HG02970 (cell line): ENCODE measurements around the gene SLC2A3.
A peak's percentile ranks its signal among the peaks of the same experiment; 100 is the strongest.
"Not testable (repeated sequence)": the region's sequence is repeated elsewhere in the genome, so short reads cannot be mapped to it uniquely, and the experiment has no call there.

Experiments used
- ATAC-seq: cut with Tn5 transposase; IDR thresholded peaks from one replicate; pipeline ENCODE4 v1.9.1; 2021; ENCODE audit warnings: mild to moderate bottlenecking, moderate library complexity, moderate number of reproducible peaks; ENCODE audit not compliant: unreplicated experiment, low FRiP score

Gene SLC2A3

GRCh38 chr12:7935590-7936581 is at the start of gene SLC2A3:
Gene SLC2A3, minus strand, starts transcription at chr12:7936187. Its CDS starts 153 bp downstream, at chr12:7936034.
- ATAC-seq: no peak

- no peak for ATAC-seq
These were observed 48.9 kb upstream of the SLC2A3 start for GRCh38 chr12:7984900-7985299.

- not testable (repeated sequence) for ATAC-seq
These were observed 47.5 kb upstream of the SLC2A3 start for GRCh38 chr12:7983460-7983859.

GRCh38 chr12:7983019-7983418 is 47.0 kb upstream of the SLC2A3 start:
- ATAC-seq: not testable (repeated sequence)

- ATAC-seq: not testable (repeated sequence)
These were observed 46.3 kb upstream of the SLC2A3 start for GRCh38 chr12:7982332-7982735.

GRCh38 chr12:7981446-7981845 is 45.5 kb upstream of the SLC2A3 start:
- ATAC-seq: no peak

GRCh38 chr12:7977351-7978124 is 41.6 kb upstream of the SLC2A3 start:
- not testable (repeated sequence) for ATAC-seq

GRCh38 chr12:7973457-7973825 is 37.5 kb upstream of the SLC2A3 start:
- no peak for ATAC-seq

GRCh38 chr12:7972734-7973456 is 36.9 kb upstream of the SLC2A3 start:
- no peak for ATAC-seq

GRCh38 chr12:7972269-7972668 is 36.3 kb upstream of the SLC2A3 start:
- ATAC-seq: not testable (repeated sequence)

- not testable (repeated sequence) for ATAC-seq
These were observed 35.8 kb upstream of the SLC2A3 start for GRCh38 chr12:7971765-7972164.

GRCh38 chr12:7970475-7971252 is 34.7 kb upstream of the SLC2A3 start:
- peak; percentile 90 for ATAC-seq

- no peak for ATAC-seq
These were observed 30.6 kb upstream of the SLC2A3 start for GRCh38 chr12:7966563-7966962.

GRCh38 chr12:7964669-7965068 is 28.7 kb upstream of the SLC2A3 start:
- not testable (repeated sequence) for ATAC-seq

- ATAC-seq: no peak
These were observed 25.6 kb upstream of the SLC2A3 start for GRCh38 chr12:7961395-7962178.

- ATAC-seq: no peak
These were observed 23.7 kb upstream of the SLC2A3 start for GRCh38 chr12:7959701-7960121.

- no peak for ATAC-seq
These were observed 23.3 kb upstream of the SLC2A3 start for GRCh38 chr12:7959278-7959677.

GRCh38 chr12:7954877-7955276 is 18.9 kb upstream of the SLC2A3 start:
- ATAC-seq: not testable (repeated sequence)

GRCh38 chr12:7954418-7954817 is 18.4 kb upstream of the SLC2A3 start:
- not testable (repeated sequence) for ATAC-seq
